ENCODE data around the gene IL26. TPM values are rescaled to one million over a fixed set of nuclear protein-coding genes. Genes with fewer than 3 reads are reported as not detected.

The IL26 gene
- total and polyA plus RNA-seq, 2 of the 4 experiments (the other 2 are of a cell fraction): not detected

DNA sequence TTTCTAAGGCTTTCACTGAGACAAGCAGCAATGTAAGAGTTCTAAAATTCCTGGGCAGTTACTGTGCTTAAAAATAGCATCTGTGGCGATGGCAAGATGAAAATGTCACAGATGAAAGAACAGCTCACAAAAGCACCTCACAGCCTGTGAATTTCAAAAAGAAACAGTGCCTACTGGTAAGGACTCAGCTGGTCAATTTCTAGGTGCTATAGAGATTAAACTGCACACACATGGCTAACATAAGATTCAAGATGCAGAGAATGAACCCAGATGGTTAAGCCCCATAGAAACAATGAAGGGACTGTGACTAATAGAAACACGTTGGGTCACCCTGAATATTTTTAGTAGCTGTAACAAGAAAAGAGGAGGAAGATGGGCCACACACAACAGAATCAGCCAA is 12.0 kb upstream of the IL26 start:
- Histone ChIP-seq H2BK20ac (ENCODE audit: low read depth, low read length) (no peak overlapping the region), H3K56ac (ENCODE audit: extremely low read depth, insufficient read depth, low read length) (no peak overlapping the region), H2BK120ac (ENCODE audit: low read depth, low read length) (no peak overlapping the region), H4K8ac (ENCODE audit: low read depth in 2 of 2, low read length in 2 of 2) (0 out of 4 replicates have a peak overlapping the region, but pooled peaks of 1 of the 2 experiments have one; percentile 6), H3K27ac (ENCODE audit: insufficient read depth, low read length) (no peak overlapping the region), H4K5ac (ENCODE audit: low read depth, low read length) (no peak overlapping the region), H3K4me3 (ENCODE audit: insufficient read depth, low read depth, low read length) (no peak overlapping the region), H3K9me1 (ENCODE audit: insufficient read depth, low read length) (0 out of 2 replicates have a peak, but pooled peaks cover 5% of the 10 kb centered on the region), H3K4me1 (ENCODE audit: control insufficient read depth, insufficient read depth, low read length) (peaks cover 8% of the 10 kb centered on the region), H3K14ac (replicated peaks; ENCODE audit: low read depth, low read length) (no peak overlapping the region), H3K36me3 (ENCODE audit: control insufficient read depth, insufficient read depth, low read length) (no peaks in the 10 kb centered on the region), H2AK5ac (ENCODE audit: low read depth, low read length) (no peak overlapping the region), H3K27me3 (ENCODE audit: control insufficient read depth, insufficient read depth, low read length) (peaks cover 6% of the 10 kb centered on the region; the same call in 1 of the 2 replicates), H2AK9ac (replicated peaks; ENCODE audit: low read depth, low read length, poor library complexity) (no peak overlapping the region), H3K18ac (ENCODE audit: low read depth, low read length) (no peak overlapping the region), H3K4me2 (ENCODE audit: low read depth, low read length) (peak overlapping the region; percentile 39; the same call in 1 of the 2 replicates), H2AFZ (replicated peaks; ENCODE audit: low read length, poor library complexity) (no peak overlapping the region), H2BK15ac (ENCODE audit: low read depth, low read length) (no peak overlapping the region), H3K9me3 (ENCODE audit: control insufficient read depth, insufficient read depth, low read length) (no peaks in the 10 kb centered on the region), H4K91ac (ENCODE audit: insufficient read depth, low read depth, low read length) (no peak overlapping the region), H4K20me1 (ENCODE audit: insufficient read depth, low read length) (no peaks in the 10 kb centered on the region), H3K79me1 (ENCODE audit: low read depth in 1 of 2, low read length in 2 of 2) (no peaks in the 10 kb centered on the region), H3K9ac (ENCODE audit: low read depth, low read length) (no peak overlapping the region), H2BK5ac (ENCODE audit: low read depth, low read length, poor library complexity, severe bottlenecking) (no peak overlapping the region), H3K23ac (ENCODE audit: low read depth, low read length) (no peak overlapping the region), H3K4ac (ENCODE audit: low read depth, low read length) (no peak overlapping the region)
- no TSS peak for BruUV-seq (replicated peaks)
- dilution Hi-C loops (cut with HindIII; ENCODE audit: low sequenced_read_pairs, unreplicated experiment): no loop called here
- in situ Hi-C loops (cut with MboI; ENCODE audit: low sequenced_read_pairs): no loop called here
- DNase-seq: peak; percentile 39
- no peak for ATAC-seq (ENCODE audit: low read depth)
- no CpG with 5 or more reads among the region's 2 CpGs for WGBS, 2 experiments (ENCODE audit: extremely low coverage in 2 of 2, insufficient read length in 1 of 2)
- intact Hi-C loops (cut with micrococcal nuclease): loop anchor here (1.0 kb wide), 1 partner anchor 80 kb away; no protein-coding TSS in a partner anchor
- CTCF ChIA-PET: no interaction called here
- no peak for TF ChIP-seq CHD1 (IDR thresholded peaks at IDR 0.05; ENCODE audit: low read depth, low read length)
- TF ChIP-seq MXI1 (IDR thresholded peaks at IDR 0.05; ENCODE audit: borderline replicate concordance, low read depth, low read length): no peak
- TF ChIP-seq FOS (IDR thresholded peaks at IDR 0.05; ENCODE audit: low read depth, low read length): no peak
- no peak for TF ChIP-seq POLR2A (IDR thresholded peaks at IDR 0.05; ENCODE audit: low read depth, low read length)
- TF ChIP-seq, protein P1, sequence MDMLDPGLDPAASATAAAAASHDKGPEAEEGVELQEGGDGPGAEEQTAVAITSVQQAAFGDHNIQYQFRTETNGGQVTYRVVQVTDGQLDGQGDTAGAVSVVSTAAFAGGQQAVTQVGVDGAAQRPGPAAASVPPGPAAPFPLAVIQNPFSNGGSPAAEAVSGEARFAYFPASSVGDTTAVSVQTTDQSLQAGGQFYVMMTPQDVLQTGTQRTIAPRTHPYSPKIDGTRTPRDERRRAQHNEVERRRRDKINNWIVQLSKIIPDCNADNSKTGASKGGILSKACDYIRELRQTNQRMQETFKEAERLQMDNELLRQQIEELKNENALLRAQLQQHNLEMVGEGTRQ (IDR thresholded peaks at IDR 0.05; ENCODE audit: low read depth, low read length): no peak
- TF ChIP-seq MAFK (IDR thresholded peaks at IDR 0.05; ENCODE audit: low read depth, low read length): no peak
- TF ChIP-seq, protein P2, sequence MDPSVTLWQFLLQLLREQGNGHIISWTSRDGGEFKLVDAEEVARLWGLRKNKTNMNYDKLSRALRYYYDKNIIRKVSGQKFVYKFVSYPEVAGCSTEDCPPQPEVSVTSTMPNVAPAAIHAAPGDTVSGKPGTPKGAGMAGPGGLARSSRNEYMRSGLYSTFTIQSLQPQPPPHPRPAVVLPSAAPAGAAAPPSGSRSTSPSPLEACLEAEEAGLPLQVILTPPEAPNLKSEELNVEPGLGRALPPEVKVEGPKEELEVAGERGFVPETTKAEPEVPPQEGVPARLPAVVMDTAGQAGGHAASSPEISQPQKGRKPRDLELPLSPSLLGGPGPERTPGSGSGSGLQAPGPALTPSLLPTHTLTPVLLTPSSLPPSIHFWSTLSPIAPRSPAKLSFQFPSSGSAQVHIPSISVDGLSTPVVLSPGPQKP (IDR thresholded peaks at IDR 0.05; ENCODE audit: borderline replicate concordance, low read depth, low read length): no peak
- TF ChIP-seq MAZ (IDR thresholded peaks at IDR 0.05; ENCODE audit: borderline replicate concordance, low read depth, low read length): no peak
- no peak for TF ChIP-seq BHLHE40 (IDR thresholded peaks at IDR 0.05; ENCODE audit: low read depth, low read length)
- no peak for TF ChIP-seq RFX5 (IDR thresholded peaks at IDR 0.05; ENCODE audit: low read depth, low read length)
- no peak for TF ChIP-seq SMC3 (IDR thresholded peaks at IDR 0.05; ENCODE audit: low read depth, low read length)
- POLR2A ChIA-PET (ENCODE audit: unreplicated experiment): no interaction called here
